ENCODE data around the gene COX19. TPM values are rescaled to one million over a fixed set of nuclear protein-coding genes. Genes with fewer than 3 reads are reported as not detected.

Gene COX19
- polyA plus RNA-seq, 3 donors, result 7.4 to 15.0 (median 7.6) TPM

DNA sequence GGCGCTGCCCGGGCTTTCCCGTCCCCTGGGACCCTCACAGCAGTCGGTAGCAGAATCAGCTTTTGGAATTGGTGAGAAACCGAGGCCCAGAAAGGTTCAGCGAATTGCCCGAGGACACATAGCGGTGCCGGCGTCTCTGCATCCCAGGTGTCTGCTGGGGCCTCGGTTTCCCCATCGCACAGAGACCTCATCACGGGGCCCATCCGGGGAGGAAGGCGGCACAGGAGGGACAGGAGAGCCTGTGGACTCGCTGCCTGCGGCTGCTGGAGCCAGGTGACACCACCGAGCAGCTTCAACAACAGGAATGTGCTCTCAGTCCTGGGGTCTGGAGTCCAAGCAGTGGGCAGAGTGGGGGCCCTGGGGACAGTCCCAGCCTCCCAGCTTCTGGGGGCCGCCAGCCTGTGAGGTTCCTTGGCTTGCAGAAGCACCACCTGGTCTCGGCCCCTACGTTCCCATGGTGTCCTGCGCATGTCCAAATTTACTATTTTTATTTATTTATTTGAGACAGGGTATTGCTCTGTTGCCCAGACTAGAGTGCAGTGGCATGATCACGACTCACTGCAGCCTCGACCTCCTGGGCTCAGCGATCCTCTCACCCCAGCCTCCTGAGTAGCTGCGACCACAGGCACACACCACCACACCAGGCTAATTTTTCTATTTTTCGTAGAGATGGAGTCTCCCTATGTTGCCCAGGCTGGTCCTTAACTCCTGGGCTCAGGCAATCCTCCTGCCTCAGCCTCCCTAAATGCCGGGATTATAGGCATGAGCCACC, 539 bp upstream of the COX19 start:
- Mint-ChIP-seq H3K27ac (peak overlapping the region in 6 of 7 donors; percentile 32 to 97 (median 88)), H3K4me1 (peaks cover 26% of the 10 kb centered on the region), H3K9me3 (peaks cover 0 to 1% (median 0%) of the 10 kb centered on the region in 7 donors), H3K4me3 (peak overlapping the region; percentile 12 to 95), H3K27me3 (ENCODE audit: low read depth in 3 of 3) (peaks cover 0 to 3% (median 3%) of the 10 kb centered on the region in 3 donors), H3K36me3 (peaks cover 22% of the 10 kb centered on the region in 2 donors)
- Histone ChIP-seq H3K4me1 (ENCODE audit: control insufficient read depth in 1 of 2, insufficient read depth in 2 of 2, low read length in 2 of 2) (peaks cover 27 to 28% of the 10 kb centered on the region in 2 donors), H3K9ac (ENCODE audit: insufficient read depth, low read length, poor library complexity, severe bottlenecking) (peak overlapping the region; percentile 99), H4K20me1 (ENCODE audit: insufficient read depth, low read length) (peaks cover 40% of the 10 kb centered on the region), H2AFZ (ENCODE audit: insufficient read depth, low read depth, low read length, poor library complexity, severe bottlenecking) (peak overlapping the region; percentile 53), H3K4me2 (replicated peaks; ENCODE audit: extremely low read depth, low read length, poor library complexity, severe bottlenecking) (peak overlapping the region; percentile 71), H3K79me2 (ENCODE audit: insufficient read depth, low read length) (peaks cover 45% of the 10 kb centered on the region), H3K36me3 (replicated peaks in 1 of 2; ENCODE audit: control insufficient read depth in 1 of 2, insufficient read depth in 2 of 2, low read length in 2 of 2) (peaks cover 20 to 26% of the 10 kb centered on the region in 2 donors), H3K27me3 (ENCODE audit: control insufficient read depth in 2 of 2, insufficient read depth in 2 of 2, low read length in 2 of 2) (no peaks in the 10 kb centered on the region), H3K9me3 (replicated peaks in 1 of 2; ENCODE audit: control insufficient read depth in 1 of 2, insufficient read depth in 1 of 2, low read length in 2 of 2) (no peaks in the 10 kb centered on the region), H3K27ac (ENCODE audit: low read depth in 1 of 2, low read length in 2 of 2) (peak overlapping the region in 1 of 2 donors; percentile 92), H3K4me3 (replicated peaks in 1 of 3; ENCODE audit: low read depth in 2 of 3, low read length in 3 of 3) (peak overlapping the region in 2 of 3 experiments; percentile 85 to 87)
- WGBS (ENCODE audit: insufficient coverage), result 48% methylated on average over 20 of the region's 28 CpGs
- DNase-seq, result no peak
- TF ChIP-seq, protein P1, sequence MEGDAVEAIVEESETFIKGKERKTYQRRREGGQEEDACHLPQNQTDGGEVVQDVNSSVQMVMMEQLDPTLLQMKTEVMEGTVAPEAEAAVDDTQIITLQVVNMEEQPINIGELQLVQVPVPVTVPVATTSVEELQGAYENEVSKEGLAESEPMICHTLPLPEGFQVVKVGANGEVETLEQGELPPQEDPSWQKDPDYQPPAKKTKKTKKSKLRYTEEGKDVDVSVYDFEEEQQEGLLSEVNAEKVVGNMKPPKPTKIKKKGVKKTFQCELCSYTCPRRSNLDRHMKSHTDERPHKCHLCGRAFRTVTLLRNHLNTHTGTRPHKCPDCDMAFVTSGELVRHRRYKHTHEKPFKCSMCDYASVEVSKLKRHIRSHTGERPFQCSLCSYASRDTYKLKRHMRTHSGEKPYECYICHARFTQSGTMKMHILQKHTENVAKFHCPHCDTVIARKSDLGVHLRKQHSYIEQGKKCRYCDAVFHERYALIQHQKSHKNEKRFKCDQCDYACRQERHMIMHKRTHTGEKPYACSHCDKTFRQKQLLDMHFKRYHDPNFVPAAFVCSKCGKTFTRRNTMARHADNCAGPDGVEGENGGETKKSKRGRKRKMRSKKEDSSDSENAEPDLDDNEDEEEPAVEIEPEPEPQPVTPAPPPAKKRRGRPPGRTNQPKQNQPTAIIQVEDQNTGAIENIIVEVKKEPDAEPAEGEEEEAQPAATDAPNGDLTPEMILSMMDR (IDR thresholded peaks at IDR 0.05), result no peak
- intact Hi-C loops (cut with micrococcal nuclease), result loop anchor here (2.0 to 10.0 kb wide), 4 partner anchors 99 to 186 kb away; partner anchors contain the start of genes GET4 (in 1 of the 2) and ZFAND2A (in 1 of the 2)

DNA sequence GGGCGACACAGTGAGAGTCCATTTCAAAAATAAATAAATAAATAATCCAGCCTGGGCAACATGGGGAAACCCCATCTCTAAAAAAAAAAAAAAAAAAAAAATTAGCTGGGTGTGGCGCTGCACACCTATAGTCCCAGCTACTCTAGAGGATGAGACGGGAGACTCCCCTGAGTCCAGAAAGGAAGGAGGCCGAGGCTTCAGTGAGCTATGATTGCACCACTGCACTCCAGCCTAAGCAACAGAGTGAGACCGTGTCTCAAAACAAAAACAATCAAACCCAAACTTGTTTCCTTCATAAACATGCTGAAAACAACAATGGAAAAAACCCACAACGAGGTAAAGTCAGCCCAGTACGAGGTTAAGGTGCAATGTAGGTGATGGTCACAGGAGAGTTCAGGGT, 1.2 kb downstream of the COX19 start:
- peak in 2 of 3 donors; percentile 45 to 57 for DNase-seq
- 40% methylated on average over 1 of the region's 7 CpGs for WGBS (ENCODE audit: insufficient coverage)
- peaks cover 0 to 1% (median 0%) of the 10 kb centered on the region in 7 donors for H3K9me3 Mint-ChIP-seq

More for the DNA sequence above, 1.2 kb downstream of the COX19 start:
- peaks cover 37 to 38% of the 10 kb centered on the region in 2 donors for H3K4me1 ChIP-seq (ENCODE audit: control insufficient read depth in 1 of 2, insufficient read depth in 2 of 2, low read length in 2 of 2)
- H3K27me3 Mint-ChIP-seq (ENCODE audit: low read depth in 3 of 3), result peaks cover 0 to 2% (median 1%) of the 10 kb centered on the region in 3 donors
- no peaks in the 10 kb centered on the region for H3K27me3 ChIP-seq (ENCODE audit: control insufficient read depth in 2 of 2, insufficient read depth in 2 of 2, low read length in 2 of 2)
- H3K36me3 ChIP-seq (replicated peaks in 1 of 2; ENCODE audit: control insufficient read depth in 1 of 2, insufficient read depth in 2 of 2, low read length in 2 of 2), result peaks cover 22 to 43% of the 10 kb centered on the region in 2 donors
- peak overlapping the region; percentile 85 to 89 (median 87) for H3K4me3 ChIP-seq (replicated peaks in 1 of 3; ENCODE audit: low read depth in 2 of 3, low read length in 3 of 3)
- peak overlapping the region; percentile 92 to 98 for H3K27ac ChIP-seq (ENCODE audit: low read depth in 1 of 2, low read length in 2 of 2)
- intact Hi-C loops (cut with micrococcal nuclease), result loop anchor here (2.0 to 10.0 kb wide), 4 partner anchors 72 to 161 kb away; partner anchors contain the start of gene GET4 (in 1 of the 2)
- H3K79me2 ChIP-seq (ENCODE audit: insufficient read depth, low read length), result peaks cover 62% of the 10 kb centered on the region
- H3K9me3 ChIP-seq (replicated peaks in 1 of 2; ENCODE audit: control insufficient read depth in 1 of 2, insufficient read depth in 1 of 2, low read length in 2 of 2), result no peaks in the 10 kb centered on the region
- H3K4me2 ChIP-seq (replicated peaks; ENCODE audit: extremely low read depth, low read length, poor library complexity, severe bottlenecking), result peak overlapping the region; percentile 71
- H2AFZ ChIP-seq (ENCODE audit: insufficient read depth, low read depth, low read length, poor library complexity, severe bottlenecking), result no peak overlapping the region
- H3K4me1 Mint-ChIP-seq, result peaks cover 37% of the 10 kb centered on the region
- H3K36me3 Mint-ChIP-seq, result peaks cover 30 to 39% of the 10 kb centered on the region in 2 donors
- H3K9ac ChIP-seq (ENCODE audit: insufficient read depth, low read length, poor library complexity, severe bottlenecking), result peak overlapping the region; percentile 99
- H3K4me3 Mint-ChIP-seq, result peak overlapping the region; percentile 91 to 95
- H3K27ac Mint-ChIP-seq, result peak overlapping the region; percentile 96 to 97 (median 97)
- TF ChIP-seq, protein P1 (IDR thresholded peaks at IDR 0.05), result no peak
- H4K20me1 ChIP-seq (ENCODE audit: insufficient read depth, low read length), result peaks cover 58% of the 10 kb centered on the region

Measured in CD14-positive monocyte (primary cell).